Memory B cell (primary cell): ENCODE measurements around the gene AP5B1.

Experiments used
- ATAC-seq: fragments of 150-1000 bp; cut with Tn5 transposase; 2 replicates; pipeline ENCODE4 v1.10.0; 2021; ENCODE audit warnings: low read depth, mild to moderate bottlenecking, moderate library complexity
- DNase-seq, 2 donors: peaks; one replicate each; pipeline ENCODE4 v3.0.0; 2022; ENCODE audit warnings: low spot score in 2 of 2
- H3K27ac Mint-ChIP-seq: one replicate; pipeline ENCODE4 v1.8.0; 2022; ENCODE audit warnings: mild to moderate bottlenecking, moderate library complexity, mixed read lengths
- H3K27me3 Mint-ChIP-seq: one replicate; pipeline ENCODE4 v1.8.0; 2022; ENCODE audit warnings: mixed read lengths
- H3K36me3 Mint-ChIP-seq: one replicate; pipeline ENCODE4 v1.8.0; 2022; ENCODE audit warnings: mild to moderate bottlenecking, mixed read lengths
- H3K4me1 Mint-ChIP-seq: one replicate; pipeline ENCODE4 v1.8.0; 2022; ENCODE audit warnings: mixed read lengths
- H3K4me3 Mint-ChIP-seq: one replicate; pipeline ENCODE4 v1.8.0; 2022; ENCODE audit warnings: mild to moderate bottlenecking, moderate library complexity, mixed read lengths
- H3K9me3 Mint-ChIP-seq: one replicate; pipeline ENCODE4 v1.8.0; 2022; ENCODE audit warnings: mixed read lengths

The AP5B1 gene

GRCh38 chr11:65780770-65781151, at the start of gene AP5B1:
AP5B1 (minus strand) TSS chr11:65780976; CDS start chr11:65780591, 385 bp downstream.
- Mint-ChIP-seq H3K9me3 (no peaks in the 10 kb centered on the region), H3K27me3 (peaks cover 2% of the 10 kb centered on the region), H3K36me3 (peaks cover 3% of the 10 kb centered on the region), H3K4me3 (peak within 1 kb of the TSS; percentile 95), H3K4me1 (peaks cover 6% of the 10 kb centered on the region), H3K27ac (peak within 1 kb of the TSS; percentile 90)
- ATAC-seq, result peak; percentile 72
- DNase-seq, result peak; percentile 68 to 81

- no peak overlapping the region for H3K4me3 Mint-ChIP-seq
- no peak overlapping the region for H3K27ac Mint-ChIP-seq
- no peaks in the 10 kb centered on the region for H3K9me3 Mint-ChIP-seq
- no peaks in the 10 kb centered on the region for H3K36me3 Mint-ChIP-seq
- DNase-seq (no peak), ATAC-seq (no peak)
- peaks cover 13% of the 10 kb centered on the region for H3K4me1 Mint-ChIP-seq
- peaks cover 4% of the 10 kb centered on the region for H3K27me3 Mint-ChIP-seq
Observed at GRCh38 chr11:65829459-65829858, 48.7 kb upstream of the AP5B1 start.

- no peak for DNase-seq
- H3K27ac Mint-ChIP-seq, result no peak overlapping the region
Observed at GRCh38 chr11:65826984-65827735, 46.4 kb upstream of the AP5B1 start.

GRCh38 chr11:65822776-65823528, 42.2 kb upstream of the AP5B1 start:
- DNase-seq (no peak), ATAC-seq (no peak)
- H3K36me3 Mint-ChIP-seq, result no peaks in the 10 kb centered on the region
- H3K4me3 Mint-ChIP-seq, result no peak overlapping the region
- H3K27ac Mint-ChIP-seq, result no peak overlapping the region
- H3K4me1 Mint-ChIP-seq, result no peaks in the 10 kb centered on the region
- H3K9me3 Mint-ChIP-seq, result no peaks in the 10 kb centered on the region
- H3K27me3 Mint-ChIP-seq, result peaks cover 1% of the 10 kb centered on the region

More at GRCh38 chr11:65826984-65827735, 46.4 kb upstream of the AP5B1 start:
- Mint-ChIP-seq H3K27me3 (peaks cover 1% of the 10 kb centered on the region), H3K4me1 (peaks cover 6% of the 10 kb centered on the region), H3K4me3 (no peak overlapping the region), H3K9me3 (no peaks in the 10 kb centered on the region), H3K36me3 (no peaks in the 10 kb centered on the region)
- no peak for ATAC-seq

- no peaks in the 10 kb centered on the region for H3K9me3 Mint-ChIP-seq
- H3K4me1 Mint-ChIP-seq, result no peaks in the 10 kb centered on the region
- ATAC-seq (no peak), DNase-seq (no peak)
- peaks cover 1% of the 10 kb centered on the region for H3K27me3 Mint-ChIP-seq
- H3K4me3 Mint-ChIP-seq, result no peak overlapping the region
- H3K36me3 Mint-ChIP-seq, result no peaks in the 10 kb centered on the region
- H3K27ac Mint-ChIP-seq, result no peak overlapping the region
Observed at GRCh38 chr11:65821107-65821506, 40.3 kb upstream of the AP5B1 start.

- no peaks in the 10 kb centered on the region for H3K36me3 Mint-ChIP-seq
- H3K27me3 Mint-ChIP-seq, result peaks cover 3% of the 10 kb centered on the region
- DNase-seq, result peak; percentile 97 to 99
- H3K27ac Mint-ChIP-seq, result peak overlapping the region; percentile 78
- peaks cover 3% of the 10 kb centered on the region for H3K4me1 Mint-ChIP-seq
- H3K9me3 Mint-ChIP-seq, result no peaks in the 10 kb centered on the region
- peak; percentile 85 for ATAC-seq
- peak overlapping the region; percentile 81 for H3K4me3 Mint-ChIP-seq
Observed at GRCh38 chr11:65817835-65818680, 37.3 kb upstream of the AP5B1 start.

GRCh38 chr11:65817312-65817834, 36.6 kb upstream of the AP5B1 start:
- Mint-ChIP-seq H3K27ac (peak overlapping the region; percentile 78), H3K27me3 (peaks cover 1% of the 10 kb centered on the region), H3K36me3 (no peaks in the 10 kb centered on the region), H3K9me3 (no peaks in the 10 kb centered on the region), H3K4me3 (peak overlapping the region; percentile 81), H3K4me1 (peaks cover 3% of the 10 kb centered on the region)
- DNase-seq (no peak), ATAC-seq (no peak)

GRCh38 chr11:65816696-65817095, 35.9 kb upstream of the AP5B1 start:
- H3K9me3 Mint-ChIP-seq, result no peaks in the 10 kb centered on the region
- H3K27me3 Mint-ChIP-seq, result peaks cover 1% of the 10 kb centered on the region
- H3K4me1 Mint-ChIP-seq, result peaks cover 3% of the 10 kb centered on the region
- peak overlapping the region; percentile 11 for H3K4me3 Mint-ChIP-seq
- ATAC-seq (no peak), DNase-seq (no peak)
- H3K27ac Mint-ChIP-seq, result no peak overlapping the region
- no peaks in the 10 kb centered on the region for H3K36me3 Mint-ChIP-seq

- Mint-ChIP-seq H3K27me3 (peaks cover 3% of the 10 kb centered on the region), H3K9me3 (no peaks in the 10 kb centered on the region), H3K27ac (no peak overlapping the region), H3K4me3 (no peak overlapping the region), H3K4me1 (peaks cover 3% of the 10 kb centered on the region), H3K36me3 (no peaks in the 10 kb centered on the region)
- ATAC-seq, result no peak
- no peak for DNase-seq
Observed at GRCh38 chr11:65814986-65815565, 34.3 kb upstream of the AP5B1 start.

- no peaks in the 10 kb centered on the region for H3K36me3 Mint-ChIP-seq
- ATAC-seq, result no peak
- H3K27me3 Mint-ChIP-seq, result peaks cover 3% of the 10 kb centered on the region
- H3K4me1 Mint-ChIP-seq, result peaks cover 3% of the 10 kb centered on the region
- H3K9me3 Mint-ChIP-seq, result no peaks in the 10 kb centered on the region
- no peak overlapping the region for H3K4me3 Mint-ChIP-seq
- no peak overlapping the region for H3K27ac Mint-ChIP-seq
- DNase-seq, result no peak
Observed at GRCh38 chr11:65814131-65814985, 33.6 kb upstream of the AP5B1 start.

- DNase-seq (no peak), ATAC-seq (no peak)
- no peak overlapping the region for H3K27ac Mint-ChIP-seq
- H3K4me3 Mint-ChIP-seq, result no peak overlapping the region
- no peaks in the 10 kb centered on the region for H3K36me3 Mint-ChIP-seq
- peaks cover 7% of the 10 kb centered on the region for H3K27me3 Mint-ChIP-seq
- peaks cover 3% of the 10 kb centered on the region for H3K4me1 Mint-ChIP-seq
- no peaks in the 10 kb centered on the region for H3K9me3 Mint-ChIP-seq
Observed at GRCh38 chr11:65811764-65812475, 31.1 kb upstream of the AP5B1 start.

- H3K4me3 Mint-ChIP-seq, result no peak overlapping the region
- H3K36me3 Mint-ChIP-seq, result no peaks in the 10 kb centered on the region
- H3K9me3 Mint-ChIP-seq, result no peaks in the 10 kb centered on the region
- no peak overlapping the region for H3K27ac Mint-ChIP-seq
- H3K4me1 Mint-ChIP-seq, result peaks cover 3% of the 10 kb centered on the region
- H3K27me3 Mint-ChIP-seq, result peaks cover 7% of the 10 kb centered on the region
- ATAC-seq (peak; percentile 73), DNase-seq (no peak)
Observed at GRCh38 chr11:65810046-65810868, 29.5 kb upstream of the AP5B1 start.
